Fibroblast of skin of right quadriceps (primary cell): Measurements from ENCODE around the gene ANXA6.
A peak's percentile ranks its signal among the peaks of the same experiment; 100 is the strongest.

Experiments
- DNase-seq: peaks from one replicate; pipeline ENCODE4 v3.0.0-alpha.2; 2013

ANXA6 gene

GRCh38 chr5:151151793-151152192, 5.8 kb downstream of the ANXA6 start:
- DNase-seq = peak; percentile 41

- DNase-seq = no peak
Observed at GRCh38 chr5:151151263-151151660, 6.3 kb downstream of the ANXA6 start.

DNA sequence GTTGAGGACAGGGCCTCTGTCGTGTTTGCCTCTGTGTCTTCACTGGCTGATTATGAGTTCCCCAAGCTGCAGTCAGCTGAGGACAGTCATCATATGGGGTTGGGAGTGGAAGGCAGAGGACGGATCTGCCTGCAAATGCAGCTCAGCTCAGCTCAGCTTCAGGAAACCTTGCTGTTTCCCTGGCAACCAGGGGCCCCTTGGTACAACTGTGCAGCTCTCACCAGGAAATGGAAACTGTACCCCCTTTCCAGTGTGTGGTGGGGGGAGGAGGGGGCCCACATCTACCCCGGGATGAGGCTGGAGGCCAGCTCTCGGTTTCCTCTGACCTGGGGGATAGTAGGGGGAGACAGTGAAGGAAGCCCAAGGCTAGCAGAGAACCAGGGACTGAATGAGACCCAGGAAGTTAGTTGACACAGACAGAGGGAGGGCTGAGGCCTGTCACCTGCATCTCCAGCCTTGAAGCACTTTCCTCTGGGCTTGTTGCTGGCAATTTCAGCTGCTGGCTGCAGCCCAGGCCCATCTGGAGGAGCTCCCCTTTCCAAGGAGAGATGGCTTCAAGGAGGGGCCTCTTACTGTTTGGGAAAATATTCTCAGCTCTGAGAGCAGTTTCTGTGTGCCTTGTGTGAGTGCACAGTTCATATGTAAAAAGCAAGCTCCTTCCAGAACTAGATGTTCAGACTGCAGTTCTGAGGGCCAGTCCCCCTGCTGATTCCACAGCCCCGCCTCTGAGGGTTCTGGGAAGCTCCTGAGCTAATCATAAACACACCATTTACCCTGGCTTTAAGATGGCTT, 6.9 kb downstream of the ANXA6 start:
- DNase-seq = peak; percentile 44

DNA sequence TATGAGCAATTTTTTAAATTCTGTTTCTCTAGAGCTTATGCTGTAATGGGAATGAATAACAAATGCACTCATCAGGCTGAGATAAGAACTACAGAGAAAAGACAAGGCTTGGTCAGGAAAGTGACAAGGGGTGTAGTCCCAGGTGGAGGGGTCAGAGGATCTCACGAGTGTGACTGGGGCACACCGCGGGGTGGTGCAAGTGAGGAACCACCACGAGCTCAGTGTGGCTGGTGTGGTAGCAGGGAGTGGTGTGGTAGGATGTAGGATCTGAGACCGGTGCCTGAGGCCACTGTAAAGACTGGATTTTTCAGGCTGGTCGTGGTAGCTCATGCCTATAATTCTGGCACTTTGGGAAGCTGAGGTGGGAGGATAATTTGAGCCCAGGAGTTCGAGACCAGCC, 9.0 kb downstream of the ANXA6 start:
- no peak for DNase-seq

- DNase-seq = no peak
Observed at GRCh38 chr5:151147033-151147432, 10.5 kb downstream of the ANXA6 start.

GRCh38 chr5:151146061-151146460, 11.5 kb downstream of the ANXA6 start:
- DNase-seq = no peak

- no peak for DNase-seq
Observed at GRCh38 chr5:151144922-151145321, 12.7 kb downstream of the ANXA6 start.

DNA sequence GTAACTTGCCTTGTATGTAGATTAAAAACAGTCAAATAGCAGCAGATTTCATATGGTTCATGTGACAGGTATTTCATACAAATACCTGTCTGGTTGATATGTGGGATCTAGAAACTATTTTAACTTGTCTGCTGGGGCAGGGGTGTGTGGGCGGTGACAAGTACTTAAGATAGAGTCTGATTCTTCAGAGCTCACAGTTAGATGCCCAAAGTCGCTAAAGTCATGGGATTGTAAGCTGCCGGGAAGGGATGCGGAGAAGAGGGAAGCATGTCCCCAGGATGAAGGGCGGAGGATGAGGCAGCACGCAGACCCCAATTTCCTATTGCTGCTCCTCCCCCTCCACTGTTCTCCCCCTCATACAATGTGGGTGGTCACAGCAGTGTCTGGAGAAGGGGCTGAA, 13.3 kb downstream of the ANXA6 start:
- DNase-seq = no peak

DNA sequence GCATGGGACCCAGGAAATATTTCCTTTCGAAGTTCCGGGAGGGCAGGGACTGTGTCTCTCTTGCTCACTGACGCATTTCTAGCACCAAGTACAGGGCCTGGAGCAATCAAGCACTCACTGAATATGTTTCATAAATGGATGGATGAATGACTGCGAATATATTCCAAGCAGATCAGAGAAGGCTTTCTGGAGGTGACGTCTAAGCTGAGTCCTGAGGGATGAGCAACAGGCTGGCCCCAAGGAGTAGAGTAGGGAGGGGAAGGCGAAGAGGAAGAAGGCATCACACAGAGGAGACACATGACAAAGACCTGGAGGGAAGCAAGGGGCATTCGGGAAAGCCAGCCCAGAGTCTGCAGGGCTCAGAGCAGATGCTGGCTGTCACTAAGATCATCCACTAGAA, 13.9 kb downstream of the ANXA6 start:
- DNase-seq = no peak

GRCh38 chr5:151142933-151143332, 14.6 kb downstream of the ANXA6 start:
- DNase-seq = no peak

DNA sequence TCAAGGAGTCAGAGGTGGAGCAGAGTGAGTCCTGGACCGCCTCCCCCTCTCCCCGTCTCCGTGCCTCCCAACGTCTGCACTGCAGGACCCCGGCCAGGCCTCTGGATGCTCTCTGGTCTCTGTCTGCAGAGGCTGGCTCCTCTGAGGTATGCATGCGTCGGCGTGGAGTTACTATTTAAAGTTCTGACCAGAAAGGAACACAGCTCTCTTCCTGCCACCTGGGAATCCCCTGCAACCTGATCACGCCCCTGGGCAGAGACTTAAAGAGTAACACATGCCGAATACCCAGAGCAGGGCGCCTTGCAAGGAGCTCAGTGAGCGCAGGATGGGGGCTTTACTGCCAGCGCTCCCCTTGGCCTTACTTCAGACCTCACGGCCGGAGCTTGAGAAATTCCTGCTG, 16.0 kb downstream of the ANXA6 start:
- peak; percentile 8 for DNase-seq

DNA sequence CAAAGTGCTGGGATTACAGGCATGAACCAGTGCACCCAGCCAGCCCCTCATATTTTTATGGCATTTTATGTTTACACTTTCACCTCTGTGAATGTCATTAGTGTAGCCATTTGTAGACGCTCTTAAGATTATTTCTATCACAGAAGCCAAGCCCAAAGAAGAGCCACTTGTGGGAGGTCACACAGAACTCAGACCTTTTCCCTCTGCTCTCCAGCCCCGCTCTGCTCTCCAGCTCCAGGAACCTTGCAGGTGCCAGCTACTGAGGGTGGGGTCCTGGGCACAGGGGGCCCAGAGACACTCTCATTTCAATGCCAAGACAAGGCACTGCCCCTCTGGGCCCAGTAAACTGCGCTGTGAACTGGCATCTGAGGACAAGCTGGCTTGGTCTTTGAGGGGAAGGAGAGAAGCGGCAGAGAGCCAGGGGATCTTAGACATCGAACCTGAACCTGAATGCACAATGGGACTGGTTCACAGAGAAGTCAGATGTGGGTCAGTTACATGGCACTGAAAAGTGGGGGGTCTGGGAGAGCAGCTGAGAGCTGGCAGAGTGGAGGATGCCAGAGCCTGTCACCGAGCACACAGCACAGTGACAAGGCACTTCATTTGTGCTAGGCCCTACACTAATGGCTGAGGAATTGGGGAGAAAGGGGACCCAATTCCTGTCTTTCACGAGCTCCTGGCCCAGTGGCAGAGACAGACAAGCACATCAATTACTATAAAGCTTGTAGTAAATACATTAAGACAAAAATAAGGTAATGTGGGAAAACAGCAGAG, 16.7 kb downstream of the ANXA6 start:
- DNase-seq = no peak

GRCh38 chr5:151139646-151140045, 17.9 kb downstream of the ANXA6 start:
- no peak for DNase-seq

DNA sequence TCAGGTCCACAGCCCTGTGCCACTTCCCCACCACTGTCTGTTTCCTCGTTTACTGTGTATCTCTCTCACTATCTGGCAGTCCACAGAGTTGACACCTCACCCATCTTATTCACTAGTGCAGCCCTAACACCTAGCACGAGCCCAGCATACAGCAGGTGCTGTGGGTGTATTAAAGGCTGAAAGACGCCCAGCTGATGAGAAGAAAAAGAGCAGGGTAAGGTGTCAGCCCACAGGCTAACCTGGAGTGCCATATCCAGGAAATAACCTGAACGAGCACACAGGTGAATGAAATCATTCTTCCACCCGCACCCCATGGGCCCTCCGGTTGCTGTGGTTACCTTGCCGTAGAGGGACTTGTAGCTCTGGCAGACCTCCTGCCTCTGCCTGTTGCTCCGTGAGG, 18.6 kb downstream of the ANXA6 start:
- DNase-seq = no peak

DNA sequence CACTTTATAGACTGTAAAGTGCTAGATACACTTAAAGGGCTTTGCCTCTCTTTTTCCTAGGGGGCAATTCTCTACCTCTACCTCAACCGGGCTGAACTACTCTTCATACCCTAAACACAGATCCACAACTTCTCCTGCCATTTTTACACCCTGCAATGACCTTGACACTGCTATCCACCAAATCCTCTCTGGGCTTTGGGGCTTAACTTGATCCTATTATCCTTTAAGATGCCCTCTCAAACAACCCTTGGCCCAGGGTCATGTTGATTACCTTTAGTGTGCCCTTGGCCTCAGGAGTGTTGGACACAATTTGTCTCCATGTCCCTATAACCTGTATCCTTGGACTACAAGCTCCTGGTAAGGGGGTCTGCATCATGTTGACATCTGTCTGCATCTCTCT, 19.5 kb downstream of the ANXA6 start:
- DNase-seq = no peak

- no peak for DNase-seq
Observed at GRCh38 chr5:151137067-151137825, 20.3 kb downstream of the ANXA6 start.

DNA sequence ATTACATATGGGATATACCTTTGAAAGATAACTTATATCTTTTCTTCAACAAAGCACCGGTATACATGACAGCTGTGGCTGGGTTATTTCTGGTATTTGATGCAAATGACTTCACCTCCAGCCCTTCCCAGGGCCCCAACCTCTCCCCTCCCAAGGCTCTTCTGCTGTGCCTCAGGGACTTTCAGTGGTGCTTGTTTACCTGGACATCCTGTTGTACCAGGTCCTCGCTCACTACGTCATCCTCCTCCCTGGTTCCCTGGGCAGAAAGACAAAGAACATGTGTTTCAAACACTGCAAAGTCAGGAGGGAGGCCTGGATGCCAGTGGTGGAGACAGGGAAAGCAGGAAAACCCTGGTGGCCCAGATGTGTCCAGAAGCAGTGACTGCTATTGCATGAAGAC, 23.4 kb downstream of the ANXA6 start:
- no peak for DNase-seq

DNA sequence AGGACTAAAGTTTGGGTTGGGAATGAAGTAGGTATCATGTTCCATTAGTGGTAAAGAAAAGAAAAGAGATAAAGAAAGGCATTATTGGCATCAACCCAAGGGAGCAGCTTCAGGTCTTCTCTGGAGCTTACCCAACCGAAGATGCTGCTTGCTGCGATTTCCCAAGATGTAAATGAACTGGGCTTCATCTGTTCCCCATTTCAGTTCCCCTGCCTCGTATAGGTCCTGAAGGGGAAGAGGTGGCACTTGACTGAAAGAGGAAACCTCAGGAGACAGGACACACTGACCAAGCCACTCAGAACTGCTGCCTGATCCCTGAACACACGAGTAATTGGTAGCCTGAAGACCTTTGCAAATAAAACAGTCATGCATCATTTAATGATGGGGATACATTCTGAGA, 24.6 kb downstream of the ANXA6 start:
- DNase-seq = no peak

- no peak for DNase-seq
Observed at GRCh38 chr5:151130922-151131891, 26.4 kb downstream of the ANXA6 start.

- DNase-seq = no peak
Observed at GRCh38 chr5:151130235-151130921, 27.2 kb downstream of the ANXA6 start.

- DNase-seq = no peak
Observed at GRCh38 chr5:151128817-151129216, 28.8 kb downstream of the ANXA6 start.

GRCh38 chr5:151127926-151128325, 29.7 kb downstream of the ANXA6 start:
- no peak for DNase-seq
